DOHH2 (cell line): ENCODE data around the gene MLH1.

Experiments
- CTCF ChIP-seq: fragments of 200-600 bp; sonication (generic); IDR thresholded peaks from one replicate; pipeline ENCODE4 v1.5.1; 2014; ENCODE audit warnings: antibody characterized with exemption, mild to moderate bottlenecking, low read depth, low read length; ENCODE audit not compliant: poor library complexity, severe bottlenecking
- EZH2phosphoT487 ChIP-seq: fragments of 200-600 bp; sonication (generic); IDR thresholded peaks from 2 replicates; pipeline ENCODE4 v1.6.1; 2017; ENCODE audit warnings: borderline replicate concordance, mild to moderate bottlenecking, antibody characterized with exemption, low read length, moderate library complexity, mixed read lengths

DNA sequence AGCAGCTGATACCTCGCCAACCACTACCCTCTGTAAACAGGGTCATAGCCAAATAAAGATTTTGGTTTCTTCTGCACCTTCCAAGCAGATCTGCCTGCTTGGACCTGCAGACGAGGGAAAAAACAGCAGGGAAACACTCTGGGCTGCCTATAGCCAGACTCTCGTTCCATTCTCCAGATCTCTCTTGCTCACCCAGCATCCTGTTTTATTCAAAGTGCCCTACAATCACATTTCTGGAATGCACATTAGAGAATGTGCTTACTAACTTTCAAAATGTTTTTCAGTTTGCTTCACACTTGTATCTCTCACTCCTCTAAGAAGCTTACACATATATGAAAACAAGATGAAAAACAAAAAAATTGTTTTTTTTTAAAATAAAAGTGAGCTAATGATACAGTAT lies 71.4 kb downstream of the MLH1 start:
- TF ChIP-seq CTCF, result no peak
- no peak for TF ChIP-seq EZH2phosphoT487
